Activated CD8-positive, alpha-beta T cell treated with anti-CD3 and anti-CD28 coated beads for 36 hours (primary cell): Measurements from ENCODE around the gene AP5Z1. TPM values are rescaled to one million over a fixed set of nuclear protein-coding genes. Genes with fewer than 3 reads are reported as not detected.

Experiments
- ATAC-seq: fragments of 200-7000 bp; cut with Tn5 transposase; one replicate; pipeline ENCODE4 v1.10.0; 2021; ENCODE audit warnings: mild to moderate bottlenecking, moderate library complexity
- CTCF ChIA-PET: fragments of 350-600 bp; sonication (Branson Sonifier 250); formaldehyde crosslinking; loops from one replicate; lab custom pipeline; 2021; ENCODE audit warnings: antibody characterized with exemption; lab: Charles Lee
- POLR2A ChIA-PET: fragments of 350-600 bp; sonication (Branson Sonifier 250); formaldehyde crosslinking; loops from one replicate; lab custom pipeline; 2021; ENCODE audit warnings: antibody characterized with exemption; lab: Charles Lee
- DNase-seq: peaks from one replicate; pipeline ENCODE4 v3.0.0-alpha.2; 2020
- H3K27ac Mint-ChIP-seq: one replicate; pipeline ENCODE4 v1.8.0; 2021; ENCODE audit warnings: mild to moderate bottlenecking, mixed read lengths
- H3K27me3 Mint-ChIP-seq: one replicate; pipeline ENCODE4 v1.8.0; 2021; ENCODE audit warnings: mixed read lengths
- H3K36me3 Mint-ChIP-seq: one replicate; pipeline ENCODE4 v1.8.0; 2021; ENCODE audit warnings: low read depth, mixed read lengths
- H3K4me1 Mint-ChIP-seq: one replicate; pipeline ENCODE4 v1.8.0; 2021; ENCODE audit warnings: low read depth, mixed read lengths
- H3K4me3 Mint-ChIP-seq: one replicate; pipeline ENCODE4 v1.8.0; 2021; ENCODE audit warnings: mild to moderate bottlenecking, moderate library complexity, mixed read lengths
- H3K9me3 Mint-ChIP-seq: one replicate; pipeline ENCODE4 v1.8.0; 2021; ENCODE audit warnings: mixed read lengths
- intact Hi-C: fragments of 100-400 bp; cut with micrococcal nuclease; formaldehyde crosslinking; loops from one replicate; pipeline ENCODE4 v1.10.0; 2022
- total RNA-seq, 2 experiments: library from RNA; stranded (reverse); gene quantifications; one replicate each; pipeline ENCODE4 v1.2.3, GENCODE V29; 2021
- TF ChIP-seq, protein P1 (sequence below): fragments of 200-600 bp; IDR thresholded peaks from one replicate; pipeline ENCODE4 v1.8.0; 2022; ENCODE audit warnings: antibody characterized with exemption, mild to moderate bottlenecking

Gene AP5Z1
- total RNA-seq, 2 experiments from 2014 or later, result 21.2 to 21.3 TPM

DNA sequence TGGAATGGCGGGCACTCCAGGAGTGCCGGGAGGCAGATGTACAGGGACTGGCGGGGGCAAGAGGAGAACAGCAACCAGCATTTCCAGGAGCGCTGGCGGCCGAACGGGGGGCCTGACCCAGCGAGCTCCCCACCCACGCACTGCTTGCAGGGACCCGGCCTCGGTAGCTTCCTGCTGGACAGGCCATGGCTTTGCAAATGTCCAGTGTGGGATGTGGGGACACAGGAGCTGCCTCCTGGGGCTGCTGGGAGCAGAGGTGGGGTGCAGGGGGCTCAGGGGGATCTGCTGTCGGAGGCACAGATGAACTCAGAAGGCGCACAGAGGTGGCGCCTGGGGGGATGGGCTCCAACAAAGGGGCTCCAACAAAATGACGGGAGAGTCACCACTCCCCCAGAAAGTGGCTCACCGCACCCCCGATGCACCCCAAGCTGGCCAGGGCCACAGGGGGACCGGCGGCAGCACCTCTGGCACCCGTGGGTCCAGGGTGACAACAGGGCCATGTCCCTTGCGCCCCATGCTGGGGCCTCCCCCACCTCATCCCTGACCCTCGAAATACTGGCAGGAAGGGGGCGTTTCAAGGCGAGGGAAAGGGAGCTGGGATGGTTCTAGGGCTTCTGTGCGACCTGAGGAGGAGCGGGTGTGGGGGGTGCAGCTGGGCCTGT lies 41.1 kb downstream of the AP5Z1 start:
- TF ChIP-seq, protein P1, sequence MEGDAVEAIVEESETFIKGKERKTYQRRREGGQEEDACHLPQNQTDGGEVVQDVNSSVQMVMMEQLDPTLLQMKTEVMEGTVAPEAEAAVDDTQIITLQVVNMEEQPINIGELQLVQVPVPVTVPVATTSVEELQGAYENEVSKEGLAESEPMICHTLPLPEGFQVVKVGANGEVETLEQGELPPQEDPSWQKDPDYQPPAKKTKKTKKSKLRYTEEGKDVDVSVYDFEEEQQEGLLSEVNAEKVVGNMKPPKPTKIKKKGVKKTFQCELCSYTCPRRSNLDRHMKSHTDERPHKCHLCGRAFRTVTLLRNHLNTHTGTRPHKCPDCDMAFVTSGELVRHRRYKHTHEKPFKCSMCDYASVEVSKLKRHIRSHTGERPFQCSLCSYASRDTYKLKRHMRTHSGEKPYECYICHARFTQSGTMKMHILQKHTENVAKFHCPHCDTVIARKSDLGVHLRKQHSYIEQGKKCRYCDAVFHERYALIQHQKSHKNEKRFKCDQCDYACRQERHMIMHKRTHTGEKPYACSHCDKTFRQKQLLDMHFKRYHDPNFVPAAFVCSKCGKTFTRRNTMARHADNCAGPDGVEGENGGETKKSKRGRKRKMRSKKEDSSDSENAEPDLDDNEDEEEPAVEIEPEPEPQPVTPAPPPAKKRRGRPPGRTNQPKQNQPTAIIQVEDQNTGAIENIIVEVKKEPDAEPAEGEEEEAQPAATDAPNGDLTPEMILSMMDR, result no peak
- DNase-seq (no peak), ATAC-seq (no peak)
- H3K27ac Mint-ChIP-seq, result no peak overlapping the region
- H3K4me3 Mint-ChIP-seq, result no peak overlapping the region
- no peaks in the 10 kb centered on the region for H3K4me1 Mint-ChIP-seq
- H3K27me3 Mint-ChIP-seq, result peaks cover 11% of the 10 kb centered on the region
- ChIA-PET POLR2A (no interaction called here), CTCF (interaction anchor here (1.2 kb wide), 1 partner anchor 18 kb away, joined by 3 read pairs; no protein-coding TSS in a partner anchor)
- intact Hi-C loops, result no loop called here
- no peaks in the 10 kb centered on the region for H3K9me3 Mint-ChIP-seq
- H3K36me3 Mint-ChIP-seq, result no peaks in the 10 kb centered on the region

DNA sequence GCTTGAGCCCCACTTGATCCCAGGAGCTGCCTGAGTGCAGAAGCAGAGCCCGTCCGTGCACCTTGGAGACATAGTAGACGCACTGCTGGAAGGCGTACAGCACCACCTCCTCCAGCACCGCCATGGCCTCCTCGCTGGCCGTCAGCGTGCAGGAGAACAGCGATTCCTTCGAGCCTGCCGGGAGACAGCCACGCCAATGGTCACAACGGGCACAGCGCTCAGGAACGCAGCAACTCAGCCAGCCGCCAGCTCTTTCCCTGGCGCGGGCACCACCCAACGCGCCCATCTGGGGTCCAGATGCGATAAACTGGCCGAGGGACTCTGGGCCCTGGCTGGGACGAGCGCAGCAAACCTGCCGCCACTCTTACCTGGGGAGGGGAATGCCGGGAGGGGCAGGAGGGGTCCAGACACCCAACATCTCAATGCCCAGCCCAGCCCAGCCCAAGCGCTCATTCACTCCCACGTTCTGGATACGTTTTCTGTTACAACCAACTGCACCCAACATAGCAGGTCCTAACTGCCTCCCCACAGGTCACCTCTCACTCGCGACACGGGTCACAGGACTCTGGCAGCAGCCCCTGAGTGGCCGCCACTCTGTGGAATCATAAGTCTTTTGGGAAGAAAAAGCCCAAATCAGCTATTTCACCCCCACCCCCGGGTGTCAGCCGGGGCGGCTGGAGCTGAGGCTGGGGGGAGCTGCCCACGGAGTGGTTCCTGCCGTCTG lies 41.9 kb downstream of the AP5Z1 start:
- ATAC-seq (no peak), DNase-seq (no peak)
- no peaks in the 10 kb centered on the region for H3K36me3 Mint-ChIP-seq
- H3K9me3 Mint-ChIP-seq, result no peaks in the 10 kb centered on the region
- H3K4me3 Mint-ChIP-seq, result no peak overlapping the region
- intact Hi-C loops, result no loop called here
- H3K4me1 Mint-ChIP-seq, result no peaks in the 10 kb centered on the region
- POLR2A ChIA-PET, result no interaction called here
- H3K27me3 Mint-ChIP-seq, result peaks cover 11% of the 10 kb centered on the region
- TF ChIP-seq, protein P1, result no peak
- no peak overlapping the region for H3K27ac Mint-ChIP-seq
- CTCF ChIA-PET, result no interaction called here

DNA sequence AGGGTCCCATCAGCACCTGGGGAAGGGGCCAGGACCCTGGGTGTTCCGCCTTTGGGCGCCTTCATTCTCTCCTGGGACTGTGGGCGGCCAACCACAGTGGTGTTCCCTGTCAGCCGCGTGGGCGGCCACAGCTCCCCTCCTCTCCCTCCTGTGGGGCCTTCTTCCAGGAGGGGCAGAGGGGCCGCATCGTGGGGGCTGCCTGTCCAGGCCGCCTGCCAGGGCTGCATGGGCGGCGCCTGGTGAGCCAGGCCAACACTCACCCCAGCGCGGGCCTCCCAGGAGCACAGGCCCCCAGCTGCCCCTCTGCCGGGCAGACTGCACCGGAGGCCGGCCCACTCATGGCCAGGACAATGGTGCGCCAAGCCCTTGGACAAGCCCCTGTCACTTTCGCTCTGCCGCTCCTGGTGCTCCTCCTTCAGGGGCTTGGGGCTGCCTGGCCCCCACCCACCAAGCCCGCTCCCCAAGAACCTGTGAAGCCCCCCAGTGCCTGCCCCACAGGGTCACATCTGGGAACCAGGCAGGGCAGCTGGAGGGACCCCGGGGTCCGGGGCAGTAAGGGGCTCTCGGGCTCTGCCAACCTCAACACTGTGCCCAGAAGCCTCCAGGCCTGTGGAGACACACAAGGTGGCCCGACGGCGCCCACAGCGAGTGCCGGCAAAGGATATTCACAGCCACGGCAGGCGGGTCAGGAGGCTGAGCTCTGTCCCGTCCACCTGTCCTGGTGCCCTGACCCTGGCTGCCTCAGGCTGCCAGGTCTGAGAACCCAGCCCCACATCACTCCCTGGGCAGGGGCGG lies 42.8 kb downstream of the AP5Z1 start:
- H3K4me3 Mint-ChIP-seq, result no peak overlapping the region
- ATAC-seq (no peak), DNase-seq (no peak)
- ChIA-PET CTCF (no interaction called here), POLR2A (no interaction called here)
- no peak overlapping the region for H3K27ac Mint-ChIP-seq
- no peaks in the 10 kb centered on the region for H3K36me3 Mint-ChIP-seq
- TF ChIP-seq, protein P1, result no peak
- intact Hi-C loops, result no loop called here
- no peaks in the 10 kb centered on the region for H3K4me1 Mint-ChIP-seq
- H3K27me3 Mint-ChIP-seq, result peaks cover 8% of the 10 kb centered on the region
- no peaks in the 10 kb centered on the region for H3K9me3 Mint-ChIP-seq

DNA sequence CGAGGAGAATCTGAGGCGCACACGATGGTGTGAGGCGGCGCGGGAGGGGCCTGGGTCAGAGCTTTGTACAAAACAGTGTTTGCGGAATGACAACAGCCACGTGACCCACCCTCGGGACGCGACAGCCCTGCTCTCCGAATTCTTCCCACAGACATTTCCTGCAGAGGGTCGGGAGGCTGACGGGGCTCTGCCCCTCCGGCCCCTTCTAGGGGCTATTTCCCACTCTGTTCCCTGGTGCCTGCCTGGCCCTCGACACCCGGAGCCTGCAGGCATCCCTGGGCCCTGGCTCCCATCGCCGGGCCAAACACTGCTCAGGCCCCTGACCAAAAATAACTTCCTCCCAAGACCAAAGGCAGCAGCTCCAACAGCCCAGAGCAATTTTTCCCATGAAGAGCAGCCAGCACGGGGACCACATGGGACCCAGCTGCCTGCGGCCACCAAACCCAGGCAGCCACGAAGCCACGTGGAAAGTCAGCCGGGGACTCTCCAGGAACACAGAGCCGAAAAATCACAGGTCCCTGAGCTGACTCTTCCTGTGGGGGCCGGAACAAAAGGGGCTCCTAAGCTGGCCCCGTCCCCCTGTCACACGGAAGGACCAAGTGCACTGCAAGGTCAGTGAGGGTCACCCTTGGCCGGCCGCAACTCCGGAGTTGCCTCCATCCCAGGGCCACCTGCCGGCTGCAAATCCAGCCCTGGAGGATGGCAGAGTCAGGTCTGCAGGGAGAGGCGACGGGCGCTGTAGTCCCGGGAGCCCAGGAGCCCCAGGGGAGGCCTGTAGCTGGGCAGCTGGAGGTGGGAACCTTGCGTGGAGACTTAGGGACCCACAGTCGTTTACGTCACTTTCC lies 44.4 kb downstream of the AP5Z1 start:
- H3K4me1 Mint-ChIP-seq, result no peaks in the 10 kb centered on the region
- H3K27ac Mint-ChIP-seq, result no peak overlapping the region
- peaks cover 2% of the 10 kb centered on the region for H3K27me3 Mint-ChIP-seq
- ATAC-seq, result no peak
- POLR2A ChIA-PET, result no interaction called here
- TF ChIP-seq, protein P1, result no peak
- no peaks in the 10 kb centered on the region for H3K36me3 Mint-ChIP-seq
- no peak overlapping the region for H3K4me3 Mint-ChIP-seq
- no peak for DNase-seq
- CTCF ChIA-PET, result no interaction called here
- H3K9me3 Mint-ChIP-seq, result no peaks in the 10 kb centered on the region
- intact Hi-C loops, result no loop called here
